ENCODE measurements around the gene COL6A1. TPM values are rescaled to one million over a fixed set of nuclear protein-coding genes. Genes with fewer than 3 reads are reported as not detected.

The COL6A1 gene
- polyA plus RNA-seq, 2 of the 4 experiments (the other 2 are of a cell fraction) = 3.9 to 18.3 TPM

- no peaks in the 10 kb centered on the region; the same call in 2 of the 3 replicates for H3K9me3 ChIP-seq
- WGBS (ENCODE audit: missing lambda C conversion rate) = 81% methylated on average over 2 of the region's 4 CpGs
- FAIRE-seq (no peak), ATAC-seq (no peak), DNase-seq (ENCODE audit: low read depth in 1 of 2, low spot score in 1 of 2) (no peak)
- H3K4me3 ChIP-seq = no peak overlapping the region
- H3K4me2 ChIP-seq = no peak overlapping the region
- ChIA-PET POLR2A (no interaction called here), CTCF (interaction anchor here (1.5 kb wide), 1 partner anchor 37 kb away, joined by 4 read pairs; no protein-coding TSS in a partner anchor)
- no peak for TF ChIP-seq TFCP2L1 (CRISPR knock-in tag; IDR thresholded peaks at IDR 0.05)
- H3K27ac ChIP-seq = no peak overlapping the region
- H3K4me1 ChIP-seq = no peaks in the 10 kb centered on the region
Observed at GRCh38 chr21:46007492-46007868, 25.9 kb downstream of the COL6A1 start.

DNA sequence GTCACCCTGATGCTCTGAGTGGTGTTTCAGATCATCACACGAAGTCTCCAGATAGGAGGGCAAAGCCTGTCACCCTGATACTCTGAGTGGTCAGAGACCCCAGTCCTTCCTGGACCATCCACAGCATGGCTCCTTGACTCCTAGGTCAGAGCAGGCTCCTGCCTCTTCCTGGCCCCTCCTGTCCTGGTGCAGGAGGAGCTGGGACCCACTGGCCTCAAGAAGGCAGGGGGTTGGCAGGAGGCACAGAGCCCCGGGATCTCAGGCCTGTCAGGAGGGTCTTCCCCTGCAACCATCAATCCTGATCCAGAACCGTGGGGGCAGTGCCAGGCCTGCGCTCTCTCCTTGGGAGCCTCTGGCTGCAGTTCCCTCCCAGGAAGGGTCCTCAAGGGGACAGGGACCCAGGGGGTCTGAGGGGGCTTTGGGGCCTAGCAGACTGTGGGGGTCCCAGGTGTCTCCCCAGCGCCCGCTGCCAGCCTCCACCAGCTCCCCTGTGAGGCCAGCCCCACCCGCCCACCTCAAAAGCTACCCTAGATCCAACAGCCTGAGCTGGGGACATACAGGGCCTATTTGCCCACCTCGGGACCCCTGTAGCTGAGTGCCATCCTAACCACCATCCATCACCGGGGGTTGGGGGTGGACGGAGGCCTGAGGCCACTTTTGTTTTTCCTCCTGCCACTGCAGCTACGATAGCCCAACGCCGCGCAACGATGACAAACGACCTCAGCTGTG is 27.5 kb downstream of the COL6A1 start:
- FAIRE-seq (no peak), ATAC-seq (no peak), DNase-seq (ENCODE audit: low read depth in 1 of 2, low spot score in 1 of 2) (no peak)
- TF ChIP-seq ELK1 (IDR thresholded peaks at IDR 0.05; ENCODE audit: low read depth, low read length) = no peak
- no peak for TF ChIP-seq RNF2 (IDR thresholded peaks at IDR 0.05; ENCODE audit: borderline replicate concordance, low read depth)
- no peak for TF ChIP-seq TP53 (CRISPR knock-in tag; IDR thresholded peaks at IDR 0.05)
- no peak for TF ChIP-seq BCL3 (IDR thresholded peaks at IDR 0.05)
- TF ChIP-seq CHD4 (IDR thresholded peaks at IDR 0.05; ENCODE audit: borderline replicate concordance) = no peak
- TF ChIP-seq, protein P1, sequence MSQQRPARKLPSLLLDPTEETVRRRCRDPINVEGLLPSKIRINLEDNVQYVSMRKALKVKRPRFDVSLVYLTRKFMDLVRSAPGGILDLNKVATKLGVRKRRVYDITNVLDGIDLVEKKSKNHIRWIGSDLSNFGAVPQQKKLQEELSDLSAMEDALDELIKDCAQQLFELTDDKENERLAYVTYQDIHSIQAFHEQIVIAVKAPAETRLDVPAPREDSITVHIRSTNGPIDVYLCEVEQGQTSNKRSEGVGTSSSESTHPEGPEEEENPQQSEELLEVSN (IDR thresholded peaks at IDR 0.05; ENCODE audit: borderline replicate concordance, low read depth) = no peak
- TF ChIP-seq RCOR1 (IDR thresholded peaks at IDR 0.05; ENCODE audit: low read depth, low read length) = no peak
- no peak for TF ChIP-seq HDAC2 (IDR thresholded peaks at IDR 0.05)
- TF ChIP-seq, protein P2, sequence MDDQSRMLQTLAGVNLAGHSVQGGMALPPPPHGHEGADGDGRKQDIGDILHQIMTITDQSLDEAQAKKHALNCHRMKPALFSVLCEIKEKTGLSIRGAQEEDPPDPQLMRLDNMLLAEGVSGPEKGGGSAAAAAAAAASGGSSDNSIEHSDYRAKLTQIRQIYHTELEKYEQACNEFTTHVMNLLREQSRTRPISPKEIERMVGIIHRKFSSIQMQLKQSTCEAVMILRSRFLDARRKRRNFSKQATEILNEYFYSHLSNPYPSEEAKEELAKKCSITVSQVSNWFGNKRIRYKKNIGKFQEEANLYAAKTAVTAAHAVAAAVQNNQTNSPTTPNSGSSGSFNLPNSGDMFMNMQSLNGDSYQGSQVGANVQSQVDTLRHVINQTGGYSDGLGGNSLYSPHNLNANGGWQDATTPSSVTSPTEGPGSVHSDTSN (IDR thresholded peaks at IDR 0.05) = no peak
- TF ChIP-seq ESRRA (IDR thresholded peaks at IDR 0.05; ENCODE audit: borderline replicate concordance, low read length) = no peak
- TF ChIP-seq NFE2L2 (conservative IDR thresholded peaks at IDR 0.05; ENCODE audit: low read length) = no peak
- TF ChIP-seq TFCP2L1 (CRISPR knock-in tag; IDR thresholded peaks at IDR 0.05) = no peak
- no peak for TF ChIP-seq FOSL2 (IDR thresholded peaks at IDR 0.05)
- TF ChIP-seq FOSL2 (CRISPR knock-in tag; IDR thresholded peaks at IDR 0.05) = no peak
- no peak for TF ChIP-seq HEYL (CRISPR knock-in tag; IDR thresholded peaks at IDR 0.05)
- TF ChIP-seq BHLHE40 (IDR thresholded peaks at IDR 0.05; ENCODE audit: low read depth, low read length) = no peak
- no peak for TF ChIP-seq ZSCAN20 (CRISPR knock-in tag; IDR thresholded peaks at IDR 0.05)
- TF ChIP-seq MAZ (IDR thresholded peaks at IDR 0.05; ENCODE audit: borderline replicate concordance, low read depth, low read length) = no peak
- TF ChIP-seq FOXS1 (CRISPR knock-in tag; IDR thresholded peaks at IDR 0.05) = no peak
- CTCF ChIA-PET = interaction anchor here (1.5 kb wide), 1 partner anchor 39 kb away, joined by 4 read pairs; no protein-coding TSS in a partner anchor
- POLR2A ChIA-PET = no interaction called here
- 58% methylated on average over 10 of the region's 16 CpGs for WGBS (ENCODE audit: missing lambda C conversion rate)
- H3K4me1 ChIP-seq = no peaks in the 10 kb centered on the region
- no peak overlapping the region for H3K27ac ChIP-seq
- H3K4me3 ChIP-seq = no peak overlapping the region
- no peak overlapping the region for H3K4me2 ChIP-seq
- no peaks in the 10 kb centered on the region; the same call in 2 of the 3 replicates for H3K9me3 ChIP-seq

Data from A549 (cell line).